H9 (cell line): ENCODE measurements around the gene KANSL1. TPM values are rescaled to one million over a fixed set of nuclear protein-coding genes. Genes with fewer than 3 reads are reported as not detected.

Source experiments
- DNase-seq: peaks from one replicate; pipeline ENCODE4 v3.0.0-alpha.2; 2017
- H2AFZ ChIP-seq: one replicate; pipeline ENCODE4 v1.6.1; 2013; ENCODE audit warnings: mild to moderate bottlenecking, low read length, control low read depth, moderate library complexity
- H2AK5ac ChIP-seq: 2 replicates; pipeline ENCODE4 v1.6.1; 2013; ENCODE audit warnings: low read length, control low read depth, mixed read lengths; ENCODE audit not compliant: insufficient read length
- H2BK120ac ChIP-seq: one replicate; pipeline ENCODE4 v1.6.1; 2013; ENCODE audit warnings: low read depth, mild to moderate bottlenecking, low read length, control low read depth, inconsistent platforms; ENCODE audit not compliant: poor library complexity, severe bottlenecking
- H2BK12ac ChIP-seq: 2 replicates; pipeline ENCODE4 v1.6.1; 2013; ENCODE audit warnings: low read length, control low read depth, mixed read lengths, low read depth; ENCODE audit not compliant: insufficient read length
- H2BK15ac ChIP-seq: 2 replicates; pipeline ENCODE4 v1.6.1; 2013; ENCODE audit warnings: low read depth, low read length, control low read depth
- H2BK20ac ChIP-seq: one replicate; pipeline ENCODE4 v1.6.1; 2013; ENCODE audit warnings: low read depth, mild to moderate bottlenecking, low read length, control low read depth, inconsistent platforms; ENCODE audit not compliant: poor library complexity, severe bottlenecking
- H2BK5ac ChIP-seq: 2 replicates; pipeline ENCODE4 v1.6.1; 2013; ENCODE audit warnings: low read length, control low read depth, mixed read lengths; ENCODE audit not compliant: insufficient read length
- H3K14ac ChIP-seq: 2 replicates; pipeline ENCODE4 v1.6.1; 2013; ENCODE audit warnings: low read length, control low read depth; ENCODE audit not compliant: insufficient read depth
- H3K18ac ChIP-seq: 2 replicates; pipeline ENCODE4 v1.6.1; 2013; ENCODE audit warnings: low read depth, mild to moderate bottlenecking, mixed read lengths, low read length, control low read depth; ENCODE audit not compliant: insufficient read length
- H3K23ac ChIP-seq: 2 replicates; pipeline ENCODE4 v1.6.1; 2013; ENCODE audit warnings: low read length, control low read depth, mixed read lengths, low read depth; ENCODE audit not compliant: insufficient read length
- H3K23me2 ChIP-seq: 2 replicates; pipeline ENCODE4 v1.6.1; 2013; ENCODE audit warnings: low read depth, mild to moderate bottlenecking, mixed read lengths, low read length, control low read depth; ENCODE audit not compliant: insufficient read length, poor library complexity, severe bottlenecking
- H3K27ac ChIP-seq: 2 replicates; pipeline ENCODE4 v1.5.1; 2013; ENCODE audit warnings: low read length, control low read depth, mixed read lengths, low read depth; ENCODE audit not compliant: insufficient read length
- H3K27me3 ChIP-seq: 2 replicates; pipeline ENCODE4 v1.6.1; 2013; ENCODE audit warnings: low read length, control low read depth, inconsistent platforms; ENCODE audit not compliant: insufficient read depth
- H3K4ac ChIP-seq: 2 replicates; pipeline ENCODE4 v1.6.1; 2013; ENCODE audit warnings: low read depth, mild to moderate bottlenecking, control low read depth, inconsistent platforms, low read length, moderate library complexity
- H3K4me1 ChIP-seq: 2 replicates; pipeline ENCODE4 v1.6.1; 2013; ENCODE audit warnings: low read length, control low read depth, inconsistent platforms; ENCODE audit not compliant: insufficient read depth
- H3K4me2 ChIP-seq: 2 replicates; pipeline ENCODE4 v1.6.1; 2013; ENCODE audit warnings: low read length, control low read depth, mixed read lengths; ENCODE audit not compliant: insufficient read length, insufficient read depth
- H3K56ac ChIP-seq: 2 replicates; pipeline ENCODE4 v1.6.1; 2013; ENCODE audit warnings: low read depth, mild to moderate bottlenecking, mixed read lengths, low read length, control low read depth; ENCODE audit not compliant: insufficient read length
- H3K79me1 ChIP-seq: 2 replicates; pipeline ENCODE4 v1.6.1; 2013; ENCODE audit warnings: low read depth, mild to moderate bottlenecking, moderate library complexity, low read length, control low read depth, inconsistent platforms; ENCODE audit not compliant: insufficient read depth, poor library complexity, severe bottlenecking
- H3K79me2 ChIP-seq: 2 replicates; pipeline ENCODE4 v1.6.1; 2013; ENCODE audit warnings: low read length, control low read depth, inconsistent platforms; ENCODE audit not compliant: insufficient read depth
- H3K9ac ChIP-seq: 2 replicates; pipeline ENCODE4 v1.6.1; 2013; ENCODE audit warnings: low read length, control low read depth, mixed read lengths; ENCODE audit not compliant: insufficient read length; ENCODE audit errors: extremely low read depth
- H3K9me3 ChIP-seq: one replicate; pipeline ENCODE4 v1.6.1; 2013; ENCODE audit warnings: low read depth, low read length, inconsistent platforms; ENCODE audit not compliant: control insufficient read depth
- H3T11ph ChIP-seq: one replicate; pipeline ENCODE4 v1.6.1; 2013; ENCODE audit warnings: mild to moderate bottlenecking, low read length, control low read depth, inconsistent platforms
- H4K20me1 ChIP-seq: one replicate; pipeline ENCODE4 v1.6.1; 2013; ENCODE audit not compliant: control insufficient read depth, insufficient read length, insufficient read depth
- H4K5ac ChIP-seq: 2 replicates; pipeline ENCODE4 v1.6.1; 2013; ENCODE audit warnings: low read depth, mild to moderate bottlenecking, mixed read lengths, low read length, control low read depth; ENCODE audit not compliant: insufficient read length
- H4K8ac ChIP-seq: replicated peaks from 2 replicates; pipeline ENCODE4 v1.6.1; 2013; ENCODE audit warnings: low read length, control low read depth, mixed read lengths, low read depth; ENCODE audit not compliant: insufficient read length
- H4K91ac ChIP-seq: 2 replicates; pipeline ENCODE4 v1.6.1; 2013; ENCODE audit warnings: low read depth, mild to moderate bottlenecking, moderate library complexity, mixed read lengths, low read length, control low read depth; ENCODE audit not compliant: insufficient read length
- H3K27ac Mint-ChIP-seq, 3 experiments: 2 replicates in 2 of 3; 3 replicates in 1 of 3; pipeline ENCODE4 v1.8.0; 2020 to 2021; ENCODE audit warnings: mixed read lengths in 3 of 3, mild to moderate bottlenecking in 1 of 3, moderate library complexity in 1 of 3
- H3K27me3 Mint-ChIP-seq: 2 replicates; pipeline ENCODE4 v1.8.0; 2021; ENCODE audit warnings: low read depth, mild to moderate bottlenecking, moderate library complexity, mixed read lengths
- H3K36me3 Mint-ChIP-seq, 3 experiments: 2 replicates in 2 of 3; 3 replicates in 1 of 3; pipeline ENCODE4 v1.8.0; 2020 to 2021; ENCODE audit warnings: low read depth in 3 of 3, mixed read lengths in 3 of 3; ENCODE audit not compliant: insufficient read depth in 1 of 3
- H3K4me1 Mint-ChIP-seq, 2 experiments: 2 replicates each; pipeline ENCODE4 v1.8.0; 2020; ENCODE audit warnings: mixed read lengths in 2 of 2
- H3K4me3 Mint-ChIP-seq, 2 experiments: 2 replicates in 1 of 2; 3 replicates in 1 of 2; pipeline ENCODE4 v1.8.0; 2020 to 2021; ENCODE audit warnings: mild to moderate bottlenecking in 2 of 2, mixed read lengths in 2 of 2, moderate library complexity in 1 of 2
- H3K9me3 Mint-ChIP-seq, 2 experiments: 2 replicates in 1 of 2; 3 replicates in 1 of 2; pipeline ENCODE4 v1.8.0; 2020; ENCODE audit warnings: mild to moderate bottlenecking in 2 of 2, mixed read lengths in 2 of 2, moderate library complexity in 1 of 2
- CTCF ChIP-seq: fragments of 200-600 bp; sonication (generic); conservative IDR thresholded peaks from 3 replicates; pipeline ENCODE4 v1.8.0; 2021; ENCODE audit warnings: antibody characterized with exemption, mild to moderate bottlenecking
- WGBS: extraction: QIAGEN DNeasy Blood & Tissue Kit; methylation state at CpG from one replicate; pipeline ENCODE4 v1.1.7; 2013; ENCODE audit warnings: missing lambda C conversion rate, low lambda C conversion rate, mixed read lengths; ENCODE audit not compliant: insufficient read length; ENCODE audit errors: extremely low coverage; 5-methylcytosine and 5-hydroxymethylcytosine counted together
- total RNA-seq: library from RNA; stranded (reverse); gene quantifications from 2 replicates; pipeline ENCODE4 v1.2.1, GENCODE V29; 2021

The KANSL1 gene
- total RNA-seq, 1 experiment from 2014 or later: 114 TPM

GRCh38 chr17:46002973-46003316 is 190.3 kb downstream of the KANSL1 start:
- Histone ChIP-seq H4K20me1 (no peaks in the 10 kb centered on the region), H3K14ac (no peak overlapping the region), H3K18ac (no peak overlapping the region), H2BK20ac (no peak overlapping the region), H2BK15ac (no peak overlapping the region), H3K4me1 (no peaks in the 10 kb centered on the region), H3K79me1 (no peaks in the 10 kb centered on the region), H3K79me2 (no peaks in the 10 kb centered on the region), H4K91ac (no peak overlapping the region), H2AK5ac (no peak overlapping the region), H3K27ac (no peak overlapping the region), H3K23ac (no peak overlapping the region), H3K4me2 (no peak overlapping the region), H2BK120ac (no peak overlapping the region), H3T11ph (no peak overlapping the region), H4K5ac (no peak overlapping the region), H3K4ac (no peak overlapping the region), H3K23me2 (no peaks in the 10 kb centered on the region), H2BK5ac (no peak overlapping the region), H3K9ac (no peak overlapping the region), H3K56ac (no peak overlapping the region), H2BK12ac (no peak overlapping the region), H3K27me3 (no peaks in the 10 kb centered on the region), H3K9me3 (no peaks in the 10 kb centered on the region), H2AFZ (no peak overlapping the region), H4K8ac (no peak overlapping the region)
- Mint-ChIP-seq H3K27me3 (no peaks in the 10 kb centered on the region; the same call in 1 of the 2 replicates), H3K27ac (no peak overlapping the region), H3K4me1 (peaks cover 0 to 5% of the 10 kb centered on the region in 2 experiments; a peak in 1 of 4 replicates), H3K4me3 (no peak overlapping the region), H3K9me3 (peaks cover 0 to 7% of the 10 kb centered on the region in 2 experiments; a peak in 2 of 5 replicates), H3K36me3 (no peaks in the 10 kb centered on the region; a peak in 1 of 7 replicates)
- no peak for TF ChIP-seq CTCF
- no peak for DNase-seq
- no CpG with 5 or more reads among the region's 7 CpGs for WGBS
